ENCODE data around the gene CLDN4.

CLDN4 gene

GRCh38 chr7:73876973-73877372 is 46.2 kb downstream of the CLDN4 start:
- DNase-seq: no peak

- no peak for DNase-seq
Observed at GRCh38 chr7:73879977-73880681, 49.3 kb downstream of the CLDN4 start.

GRCh38 chr7:73880755-73881328 is 50.0 kb downstream of the CLDN4 start:
- no peak for DNase-seq

GRCh38 chr7:73881352-73882046 is 50.7 kb downstream of the CLDN4 start:
- DNase-seq: no peak

GRCh38 chr7:73882047-73882402 is 51.2 kb downstream of the CLDN4 start:
- DNase-seq: no peak

All from NCI-H69 (cell line).